Globus pallidus (tissue), 1 donor: ENCODE results near the gene MKRN2.
"Not testable (repeated sequence)": the region's sequence is repeated elsewhere in the genome, so short reads cannot be mapped to it uniquely, and the experiment has no call there.

ENCODE experiments used
- DNase-seq: peaks from one replicate; pipeline ENCODE4 v3.0.0-alpha.2; 2015; ENCODE audit warnings: low spot score

MKRN2 gene

DNA sequence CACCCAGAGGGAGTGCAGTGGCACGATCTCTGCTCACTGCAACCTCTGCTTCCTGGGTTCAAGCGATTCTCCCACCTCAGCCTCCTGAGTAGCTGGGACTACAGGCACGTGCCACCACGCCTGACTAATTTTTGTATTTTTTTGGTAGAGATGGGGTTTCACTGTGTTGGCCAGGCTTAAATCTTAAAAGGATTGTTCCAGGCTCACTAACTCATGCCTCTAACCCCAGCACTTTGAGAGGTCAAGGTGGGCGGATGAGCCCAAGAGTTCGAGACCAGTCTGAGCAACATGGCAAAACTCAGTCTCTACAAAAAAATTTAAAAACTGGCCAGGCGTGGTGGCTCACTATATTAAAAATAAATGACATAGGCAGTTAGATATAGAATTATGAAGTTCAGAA is 74.0 kb downstream of the MKRN2 start:
- not testable (repeated sequence) for DNase-seq

- no peak for DNase-seq
These were observed 75.6 kb downstream of the MKRN2 start for GRCh38 chr3:12632523-12632922.

GRCh38 chr3:12633108-12633507 is 76.2 kb downstream of the MKRN2 start:
- no peak for DNase-seq
